ENCODE measurements around the gene ERCC6.

The ERCC6 gene

DNA sequence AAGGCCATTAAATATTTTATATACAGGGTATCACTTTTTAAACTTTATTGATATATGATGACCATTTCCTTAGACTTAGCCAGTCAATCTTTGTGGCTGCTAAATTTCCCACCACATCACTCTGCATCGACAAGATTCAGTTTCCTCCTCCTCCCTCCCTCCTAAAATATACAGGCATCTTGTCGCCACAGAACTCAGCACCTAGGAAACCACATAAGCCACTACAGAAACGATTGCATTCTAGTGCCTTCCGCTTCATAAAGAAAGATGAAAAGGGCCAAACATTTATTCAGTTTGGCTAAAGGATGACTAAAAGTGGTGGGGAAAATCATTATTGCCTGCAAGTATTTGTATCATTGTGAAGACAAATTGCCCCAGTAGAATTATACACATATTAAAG is 30.7 kb downstream of the ERCC6 start:
- peak; percentile 1 for DNase-seq

- no peak for DNase-seq
These were observed 33.3 kb downstream of the ERCC6 start for GRCh38 chr10:49505589-49505988.

DNA sequence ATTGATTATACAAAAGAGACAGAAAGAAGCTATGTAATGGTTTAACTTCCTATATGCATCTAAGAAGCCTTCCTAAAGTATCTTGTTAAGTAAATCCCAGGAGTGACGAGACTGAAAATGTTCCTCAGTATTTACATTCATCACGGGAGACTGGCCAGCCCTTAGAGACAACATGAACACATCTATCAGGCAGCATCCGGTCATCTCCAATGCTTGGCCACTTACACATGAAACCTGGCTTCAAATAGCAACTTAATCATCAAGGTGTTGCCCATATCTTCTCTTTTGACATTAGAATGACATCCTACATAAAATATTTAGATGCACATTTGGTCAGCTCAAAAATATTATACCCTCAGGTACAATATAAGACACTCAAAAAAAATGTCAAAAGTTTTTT is 33.8 kb downstream of the ERCC6 start:
- DNase-seq = no peak

- DNase-seq = no peak
These were observed 34.4 kb downstream of the ERCC6 start for GRCh38 chr10:49504528-49504927.

GRCh38 chr10:49502358-49502757 is 36.6 kb downstream of the ERCC6 start:
- no peak for DNase-seq

DNA sequence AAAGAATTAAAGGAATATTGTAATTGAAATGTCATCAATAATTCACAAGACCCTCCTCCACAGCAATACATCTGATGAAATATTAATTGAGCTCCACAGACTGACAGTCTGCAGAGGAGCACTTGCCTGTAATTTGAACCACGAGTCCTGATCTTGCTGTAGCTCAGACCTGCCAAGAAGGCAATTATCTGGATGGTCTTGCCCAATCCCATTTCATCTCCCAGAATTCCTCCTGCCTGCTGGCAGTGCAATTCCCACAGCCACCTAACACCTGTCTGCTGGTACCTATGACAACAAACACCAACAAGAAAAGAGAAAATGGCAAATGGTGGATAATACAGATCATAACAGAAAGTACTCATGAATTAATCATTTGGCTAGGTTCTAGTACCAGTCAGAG is 38.5 kb downstream of the ERCC6 start:
- DNase-seq = no peak

DNA sequence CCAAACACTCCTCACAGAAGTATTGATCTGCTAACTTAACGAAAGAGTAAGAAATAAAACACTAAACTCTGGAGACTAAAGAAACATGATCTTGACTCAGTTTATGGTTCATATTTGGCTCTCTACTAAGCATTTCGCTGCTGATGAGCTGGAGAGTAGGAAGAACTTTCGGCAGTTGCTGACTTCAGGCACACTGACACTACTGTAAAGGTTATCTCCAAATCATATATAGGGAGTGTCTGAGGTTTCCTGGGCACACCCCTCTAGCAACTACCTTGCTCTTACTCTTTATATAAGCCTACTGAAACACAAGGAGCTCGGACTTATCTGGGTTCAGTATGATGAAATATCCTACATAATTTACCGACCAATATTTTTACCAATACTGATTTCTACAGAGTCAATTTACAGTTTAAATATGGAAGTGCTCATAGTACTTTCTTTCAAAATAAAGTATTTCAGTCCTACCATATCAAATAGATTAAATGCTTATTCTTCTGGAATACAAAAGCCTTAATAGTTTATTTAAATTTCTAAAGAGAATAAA is 39.5 kb downstream of the ERCC6 start:
- DNase-seq = no peak

GRCh38 chr10:49498425-49498824 is 40.5 kb downstream of the ERCC6 start:
- DNase-seq = no peak

DNA sequence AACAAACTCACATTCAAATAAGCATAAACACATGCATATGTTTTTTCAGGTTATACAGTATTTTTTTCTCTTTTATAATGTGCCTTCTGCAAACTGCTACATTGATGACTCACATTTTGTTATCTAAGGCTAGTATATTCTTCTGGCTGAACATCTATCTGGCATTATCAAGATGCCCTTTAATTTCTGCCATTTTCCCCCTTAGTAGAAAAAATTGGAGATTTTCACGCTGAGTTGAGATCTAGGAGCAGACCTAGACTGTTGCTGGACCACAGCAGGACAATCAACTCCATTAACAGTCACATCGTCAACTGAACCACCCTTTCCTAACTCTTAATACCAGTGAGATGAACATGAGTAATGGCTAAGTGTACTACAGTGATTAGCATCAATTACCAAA is 41.6 kb downstream of the ERCC6 start:
- DNase-seq = no peak

GRCh38 chr10:49488056-49488717 is 50.7 kb downstream of the ERCC6 start:
- DNase-seq = no peak

- DNase-seq = no peak
These were observed 52.2 kb downstream of the ERCC6 start for GRCh38 chr10:49486738-49487137.

DNA sequence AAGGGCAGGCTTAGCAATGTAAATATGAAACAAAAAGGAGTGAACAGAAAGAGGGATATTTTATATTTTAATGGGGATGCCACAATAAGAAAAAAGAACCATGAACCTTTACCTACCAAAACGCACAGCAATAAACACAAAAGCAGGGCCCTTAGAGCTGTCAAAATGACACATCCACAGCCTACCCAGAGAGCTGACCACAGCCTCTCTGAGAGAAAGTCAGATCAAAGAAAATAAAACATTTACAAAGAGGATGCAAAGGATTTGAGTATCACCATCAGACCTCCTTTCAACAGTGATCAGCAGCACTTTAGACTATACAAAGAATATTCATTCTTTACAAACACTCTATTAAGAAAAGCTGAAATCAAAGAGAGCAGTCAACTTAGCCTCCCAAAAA is 52.9 kb downstream of the ERCC6 start:
- DNase-seq = no peak

- no peak for DNase-seq
These were observed 54.3 kb downstream of the ERCC6 start for GRCh38 chr10:49484486-49485235.

DNA sequence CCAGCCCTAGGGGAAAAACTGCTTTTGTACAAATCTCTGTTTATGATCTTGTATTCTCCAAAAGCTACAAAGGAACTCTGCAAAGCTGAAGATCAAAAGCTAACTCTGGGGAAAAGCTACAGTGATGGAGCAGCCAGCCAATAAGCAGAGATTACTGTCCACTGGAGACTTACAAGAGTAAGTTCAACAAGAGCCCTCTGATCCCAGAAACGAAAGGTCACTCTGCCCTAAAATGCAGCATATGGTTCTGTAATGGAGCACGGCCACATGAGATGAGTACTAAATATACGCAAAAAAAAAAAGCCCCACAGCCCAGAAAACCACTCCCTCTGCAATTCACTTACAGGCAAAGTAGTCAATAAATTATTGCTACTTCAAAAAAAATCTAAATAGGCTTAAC is 60.1 kb downstream of the ERCC6 start:
- DNase-seq = no peak

- DNase-seq = no peak
These were observed 64.0 kb downstream of the ERCC6 start for GRCh38 chr10:49474901-49475300.

- no peak for DNase-seq
These were observed 67.4 kb downstream of the ERCC6 start for GRCh38 chr10:49471532-49471931.

GRCh38 chr10:49465736-49466135 is 73.2 kb downstream of the ERCC6 start:
- no peak for DNase-seq
